Osteoblast (primary cell): ENCODE data around the gene LRRC28. TPM values are rescaled to one million over a fixed set of nuclear protein-coding genes. Genes with fewer than 3 reads are reported as not detected.
A peak's percentile ranks its signal among the peaks of the same experiment; 100 is the strongest.

Source experiments
- DNase-seq: peaks from one replicate; pipeline ENCODE4 v3.0.0; 2011; ENCODE audit warnings: low spot score, mixed read lengths; ENCODE audit not compliant: insufficient read length; ENCODE audit errors: missing footprints
- H2AFZ ChIP-seq: 2 replicates; pipeline ENCODE4 v1.6.0; 2011; ENCODE audit warnings: mild to moderate bottlenecking, low read length
- H3K27ac ChIP-seq: 2 replicates; pipeline ENCODE4 v1.5.1; 2011; ENCODE audit warnings: mild to moderate bottlenecking, low read depth, low read length, moderate library complexity
- H3K27me3 ChIP-seq: 2 replicates; pipeline ENCODE4 v1.6.0; 2012; ENCODE audit warnings: mild to moderate bottlenecking, control low read depth, inconsistent platforms, low read length, moderate library complexity; ENCODE audit not compliant: insufficient read depth
- H3K36me3 ChIP-seq: 2 replicates; pipeline ENCODE4 v1.5.1; 2011; ENCODE audit warnings: mild to moderate bottlenecking, low read length, control low read depth, moderate library complexity; ENCODE audit not compliant: insufficient read depth
- H3K4me1 ChIP-seq: 2 replicates; pipeline ENCODE4 v1.5.1; 2011; ENCODE audit warnings: mild to moderate bottlenecking, low read length, control low read depth, moderate library complexity; ENCODE audit not compliant: insufficient read depth
- H3K4me2 ChIP-seq: 2 replicates; pipeline ENCODE4 v1.6.0; 2011; ENCODE audit warnings: mild to moderate bottlenecking, low read length; ENCODE audit not compliant: insufficient read depth
- H3K4me3 ChIP-seq: fragments of 200-600 bp; sonication (generic); 3 replicates; pipeline ENCODE4 v1.5.1; 2012; ENCODE audit warnings: mild to moderate bottlenecking, low read length, inconsistent platforms; ENCODE audit not compliant: insufficient read depth
- H3K79me2 ChIP-seq: 2 replicates; pipeline ENCODE4 v1.6.0; 2012; ENCODE audit warnings: mild to moderate bottlenecking, low read length, control low read depth, inconsistent platforms; ENCODE audit not compliant: insufficient read depth
- H3K9me3 ChIP-seq: 2 replicates; pipeline ENCODE4 v1.5.1; 2011; ENCODE audit warnings: low read depth, low read length, control low read depth
- H4K20me1 ChIP-seq: 2 replicates; pipeline ENCODE4 v1.6.0; 2012; ENCODE audit warnings: mild to moderate bottlenecking, low read length, control low read depth; ENCODE audit not compliant: insufficient read depth
- CTCF ChIP-seq: IDR thresholded peaks from 2 replicates; pipeline ENCODE4 v1.5.1; 2011; ENCODE audit warnings: mild to moderate bottlenecking, low read depth, low read length, moderate library complexity; ENCODE audit errors: extremely low read depth
- total RNA-seq: library from RNA; depleted of rRNA; stranded (reverse); fragments of >200 nt; gene quantifications from 2 replicates; pipeline ENCODE4 v1.2.3, GENCODE V29; 2012

The LRRC28 gene
- total RNA-seq, 1 donor: 32.6 TPM

DNA sequence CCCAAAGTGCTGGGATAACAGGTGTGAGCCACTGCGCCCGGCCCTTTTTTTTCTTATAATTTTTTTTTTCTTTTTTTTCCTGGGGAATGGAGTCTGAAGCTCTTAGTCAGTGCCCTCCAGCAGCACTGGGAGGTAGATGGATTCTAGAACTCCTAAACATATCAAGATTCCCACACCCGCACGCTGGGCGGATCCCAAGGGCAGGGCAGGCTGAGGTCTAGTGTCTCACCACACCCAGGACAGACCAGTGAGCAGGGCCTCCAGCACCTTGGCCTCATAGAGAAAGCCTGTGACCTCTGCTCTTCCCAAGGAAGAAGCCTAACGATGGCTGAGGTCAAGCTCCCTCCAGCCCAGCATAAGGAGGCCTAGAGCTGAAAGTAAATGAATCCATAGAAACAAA is 160.8 kb downstream of the LRRC28 start:
- no peak overlapping the region for H3K4me3 ChIP-seq
- H3K4me2 ChIP-seq: no peak overlapping the region
- TF ChIP-seq CTCF: no peak
- peaks cover 3% of the 10 kb centered on the region for H4K20me1 ChIP-seq
- no peaks in the 10 kb centered on the region for H3K9me3 ChIP-seq
- no peak for DNase-seq
- H3K79me2 ChIP-seq: no peaks in the 10 kb centered on the region
- peaks cover 15% of the 10 kb centered on the region for H3K4me1 ChIP-seq
- H3K27ac ChIP-seq: no peak overlapping the region
- no peak overlapping the region for H2AFZ ChIP-seq
- no peaks in the 10 kb centered on the region for H3K27me3 ChIP-seq
- H3K36me3 ChIP-seq: no peaks in the 10 kb centered on the region

GRCh38 chr15:99412626-99413025 is 161.3 kb downstream of the LRRC28 start:
- TF ChIP-seq CTCF: no peak
- DNase-seq: no peak
- Histone ChIP-seq H4K20me1 (peaks cover 3% of the 10 kb centered on the region), H2AFZ (no peak overlapping the region), H3K4me2 (no peak overlapping the region), H3K9me3 (no peaks in the 10 kb centered on the region), H3K36me3 (no peaks in the 10 kb centered on the region), H3K79me2 (no peaks in the 10 kb centered on the region), H3K4me1 (peaks cover 15% of the 10 kb centered on the region), H3K27ac (no peak overlapping the region), H3K27me3 (no peaks in the 10 kb centered on the region), H3K4me3 (no peak overlapping the region)

DNA sequence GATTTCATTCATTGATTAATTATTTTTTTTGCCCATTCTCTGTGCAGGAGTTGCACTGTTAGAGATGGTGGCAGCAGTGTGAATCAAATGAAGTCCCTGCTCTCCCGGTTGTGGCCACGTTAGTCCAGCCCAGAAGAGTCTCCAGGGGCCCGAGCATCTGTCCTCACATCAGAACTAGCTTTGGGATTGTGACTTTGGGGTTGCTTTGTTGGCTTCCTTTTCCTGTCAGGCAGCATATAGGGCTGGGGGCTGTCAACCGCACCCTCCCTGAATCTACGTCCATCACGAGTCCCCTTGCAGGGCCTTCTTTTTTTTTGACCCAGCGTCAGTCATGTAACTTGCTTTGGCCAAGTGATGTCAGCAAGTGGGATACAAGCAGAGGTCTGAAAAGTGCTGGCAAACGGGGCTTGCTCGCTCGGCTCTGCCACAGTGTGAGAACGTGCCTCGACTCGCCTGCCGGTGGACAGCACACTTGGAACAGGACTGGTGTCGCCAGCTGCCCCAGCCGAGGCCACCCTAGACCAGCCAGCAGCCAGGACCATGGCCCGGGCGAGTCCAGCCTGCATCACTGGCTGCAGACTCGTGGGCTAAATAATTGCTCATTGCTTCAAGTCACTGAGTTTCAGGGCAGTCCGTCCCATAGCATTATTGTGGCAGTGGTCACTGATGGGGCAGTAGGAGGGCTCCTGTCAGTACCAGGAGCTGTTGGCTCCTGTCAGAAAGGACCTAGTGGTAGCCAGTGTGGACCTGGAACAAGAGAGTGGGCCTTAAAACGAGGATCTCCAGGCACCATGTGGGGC is 162.9 kb downstream of the LRRC28 start:
- H3K9me3 ChIP-seq: no peaks in the 10 kb centered on the region
- no peaks in the 10 kb centered on the region for H3K79me2 ChIP-seq
- no peaks in the 10 kb centered on the region for H3K27me3 ChIP-seq
- H3K4me2 ChIP-seq: no peak overlapping the region
- H2AFZ ChIP-seq: no peak overlapping the region
- H3K4me1 ChIP-seq: peaks cover 1% of the 10 kb centered on the region
- no peak for DNase-seq
- H3K4me3 ChIP-seq: no peak overlapping the region
- H3K36me3 ChIP-seq: no peaks in the 10 kb centered on the region
- H4K20me1 ChIP-seq: no peaks in the 10 kb centered on the region
- H3K27ac ChIP-seq: no peak overlapping the region
- TF ChIP-seq CTCF: no peak

DNA sequence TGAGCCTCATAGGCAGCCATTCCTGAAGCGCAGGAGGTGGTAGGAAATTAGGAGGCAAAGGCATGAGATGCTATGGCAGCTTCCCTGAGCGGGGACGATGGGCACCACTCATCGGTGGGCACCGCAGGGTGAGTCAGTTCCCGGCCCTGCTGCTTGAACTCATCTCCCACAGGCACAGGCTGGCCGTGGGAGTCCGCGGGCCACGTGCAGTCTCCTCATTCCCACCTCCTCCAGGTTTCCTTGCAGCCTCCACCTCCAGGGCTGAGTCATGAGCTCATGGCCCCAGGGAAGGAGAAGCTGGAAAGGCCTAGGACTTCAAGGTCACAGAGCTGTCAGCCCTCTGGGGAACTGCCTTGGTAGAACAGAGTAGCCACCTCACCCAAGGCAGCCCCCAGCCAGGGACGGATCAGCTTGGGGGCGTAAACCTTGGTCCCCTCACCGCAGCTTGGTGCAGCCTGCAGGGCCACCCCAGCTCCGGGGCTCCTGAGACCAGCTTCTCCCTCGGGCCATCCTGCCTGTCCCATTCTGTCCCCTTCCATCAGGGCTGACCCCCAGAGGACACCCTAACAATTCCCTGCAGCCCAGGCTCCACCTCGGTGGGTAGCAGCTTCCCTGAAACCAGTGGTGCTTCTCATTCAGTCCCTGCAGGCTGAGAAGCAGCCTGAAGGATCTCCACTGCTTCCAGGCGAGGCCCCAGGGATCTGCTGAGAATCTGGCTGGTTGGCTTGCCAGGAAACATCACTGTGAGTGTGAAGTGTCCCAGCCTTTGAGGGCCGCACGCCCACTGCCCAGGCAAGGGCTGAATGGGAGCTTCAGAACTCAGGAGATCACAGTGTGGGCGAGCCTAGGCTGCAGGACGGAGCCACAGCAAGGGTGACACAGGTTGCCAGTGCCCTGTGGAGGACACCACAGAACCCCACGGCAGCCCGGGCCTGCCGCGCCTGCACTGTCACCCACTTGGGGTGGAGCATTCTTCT is 163.8 kb downstream of the LRRC28 start:
- DNase-seq: peak; percentile 48

More for the DNA sequence above, 163.8 kb downstream of the LRRC28 start:
- Histone ChIP-seq H3K4me3 (no peak overlapping the region), H3K4me1 (no peaks in the 10 kb centered on the region), H3K27ac (no peak overlapping the region), H3K36me3 (no peaks in the 10 kb centered on the region), H2AFZ (no peak overlapping the region), H3K27me3 (no peaks in the 10 kb centered on the region), H3K9me3 (no peaks in the 10 kb centered on the region), H4K20me1 (no peaks in the 10 kb centered on the region), H3K79me2 (no peaks in the 10 kb centered on the region), H3K4me2 (no peak overlapping the region)
- no peak for TF ChIP-seq CTCF
